Vagina (tissue), 2 donors: ENCODE data around the gene SAMD14. TPM values are rescaled to one million over a fixed set of nuclear protein-coding genes. Genes with fewer than 3 reads are reported as not detected.

ENCODE experiments used
- DNase-seq, 2 donors: peaks; one replicate each; pipeline ENCODE4 v3.0.0-alpha.2; 2017; ENCODE audit errors: extremely low spot score in 2 of 2
- H3K27ac ChIP-seq: fragments of 200-600 bp; sonication (generic); one replicate; pipeline ENCODE4 v1.5.1; 2019
- H3K27me3 ChIP-seq: fragments of 200-600 bp; sonication (generic); one replicate; pipeline ENCODE4 v1.5.1; 2019
- H3K36me3 ChIP-seq, 2 donors: fragments of 200-600 bp; sonication (generic); one replicate each; pipeline ENCODE4 v1.5.1; 2017 to 2019
- H3K4me1 ChIP-seq: fragments of 200-600 bp; sonication (generic); one replicate; pipeline ENCODE4 v1.5.1; 2019
- H3K4me3 ChIP-seq, 2 donors: fragments of 200-600 bp; sonication (generic); 1 replicate in 1 of 2; 2 replicates in 1 of 2; pipeline ENCODE4 v1.5.1; 2016 to 2019
- H3K9me3 ChIP-seq: fragments of 200-600 bp; sonication (generic); one replicate; pipeline ENCODE4 v1.5.1; 2019
- POLR2A ChIP-seq, 2 donors: fragments of 450-650 bp; IDR thresholded peaks; one replicate each; pipeline ENCODE4 v1.6.1; 2017; ENCODE audit warnings: antibody characterized with exemption in 2 of 2, mild to moderate bottlenecking in 2 of 2, moderate library complexity in 2 of 2
- POLR2AphosphoS5 ChIP-seq, 2 donors: sonication (generic); formaldehyde crosslinking; IDR thresholded peaks; one replicate each; pipeline ENCODE4 v1.9.0; 2017; ENCODE audit warnings: antibody characterized with exemption in 2 of 2, mild to moderate bottlenecking in 2 of 2, low read depth in 1 of 2; ENCODE audit not compliant: insufficient read depth in 1 of 2
- intact Hi-C: fragments of 100-400 bp; cut with DNase I; formaldehyde crosslinking; loops from one replicate; pipeline ENCODE4 v1.15.1; 2023
- total RNA-seq: library from RNA; depleted of rRNA; stranded (reverse); fragments of >200 nt; gene quantifications from one replicate; pipeline ENCODE4 v1.2.3, GENCODE V29; 2016
- TF ChIP-seq, protein P1 (sequence below), 3 experiments: fragments of 450-650 bp in 2 of 3; fragments of 200-600 bp in 1 of 3; sonication (generic) in 1 of 3; IDR thresholded peaks; one replicate each; pipeline ENCODE4 v1.5.1; 2017 to 2019; ENCODE audit warnings: antibody characterized with exemption in 3 of 3, mild to moderate bottlenecking in 2 of 3, moderate library complexity in 2 of 3

SAMD14 gene
- total RNA-seq, 1 donor from 2014 or later, result 4.4 TPM

DNA sequence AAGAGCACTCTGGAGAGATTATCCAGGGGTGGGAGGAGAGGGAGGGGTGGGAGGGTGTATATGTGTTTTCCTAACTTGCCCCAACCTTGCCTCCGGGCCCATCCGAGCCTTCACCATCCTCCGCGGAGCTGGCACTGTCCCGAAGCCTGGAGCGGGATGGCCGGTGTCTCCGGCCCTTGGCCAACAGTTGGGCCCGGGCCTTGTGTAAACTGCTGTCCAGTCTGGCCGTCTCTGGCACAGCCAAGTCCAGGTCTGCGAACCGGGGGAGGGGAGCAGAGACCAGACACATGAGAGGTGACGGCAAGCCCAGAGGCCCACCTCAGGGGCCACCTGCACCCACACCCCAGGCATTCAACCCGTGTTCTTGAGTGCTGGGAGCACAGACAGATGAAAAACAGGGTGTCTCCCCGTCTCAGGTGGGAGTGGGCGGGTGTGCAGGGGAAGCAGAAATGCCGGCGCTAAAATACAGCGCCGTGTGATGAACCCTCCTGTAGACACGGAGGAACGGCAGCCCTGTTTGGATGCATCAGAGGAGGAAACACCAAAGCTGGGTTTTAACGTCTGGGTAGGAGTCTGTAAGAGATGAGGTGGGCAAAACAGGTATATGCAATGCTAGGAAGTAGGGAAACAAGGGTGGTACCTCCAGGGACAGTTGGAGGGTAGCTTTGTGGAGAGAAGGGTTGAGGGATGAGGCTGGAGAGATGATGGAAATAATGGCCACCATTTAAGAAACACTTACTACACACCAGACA lies 11.7 kb downstream of the SAMD14 start:
- intact Hi-C loops, result loop anchor here (10.0 kb wide), 1 partner anchor 177 kb away; no protein-coding TSS in a partner anchor

DNA sequence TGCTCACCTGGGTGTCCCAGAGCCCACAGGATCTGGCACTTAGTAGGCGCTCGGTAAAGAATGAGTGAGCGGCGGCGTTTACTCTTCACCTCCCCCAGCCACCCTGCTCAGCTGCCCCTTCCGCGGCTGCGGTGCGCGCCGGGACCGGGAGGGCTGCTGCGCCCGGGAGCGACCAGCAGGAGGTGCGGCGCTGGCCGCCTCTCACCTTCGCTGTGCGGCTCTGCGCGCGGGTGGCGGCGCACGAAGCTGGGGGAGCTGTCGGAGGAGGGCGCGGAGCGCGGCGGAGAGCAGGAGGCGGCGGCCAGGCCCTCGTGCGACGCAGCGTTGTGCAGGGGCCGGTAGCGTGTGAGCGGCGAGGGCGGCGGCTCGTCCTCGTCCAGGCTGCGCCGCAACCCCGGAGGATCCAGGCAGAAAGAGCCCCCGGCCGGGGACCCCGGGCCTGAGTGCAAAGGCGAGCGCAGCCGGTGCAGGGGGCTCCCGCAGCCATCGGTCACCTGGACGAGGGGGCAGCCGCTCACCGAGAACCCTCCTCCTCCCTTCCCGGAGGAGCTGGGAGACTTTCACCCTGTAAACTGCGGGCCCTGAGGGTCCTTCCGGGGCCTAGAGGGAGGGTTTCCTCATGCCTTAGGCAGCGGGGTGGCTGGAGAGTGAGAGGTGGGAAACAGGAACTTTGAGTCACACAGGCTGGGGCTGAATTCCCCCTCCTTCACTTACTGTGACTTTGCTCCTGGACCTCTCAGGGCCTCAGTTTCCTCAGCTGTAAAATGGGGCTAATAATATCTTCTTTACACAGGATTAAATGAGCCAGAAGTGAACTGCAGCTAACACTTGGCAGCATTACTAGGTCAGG lies 12.5 kb downstream of the SAMD14 start:
- Histone ChIP-seq H3K4me1 (peaks cover 23% of the 10 kb centered on the region), H3K27me3 (no peaks in the 10 kb centered on the region), H3K36me3 (no peaks in the 10 kb centered on the region), H3K4me3 (peak overlapping the region; percentile 5 to 41), H3K9me3 (no peaks in the 10 kb centered on the region), H3K27ac (no peak overlapping the region)
- no peak for DNase-seq
- TF ChIP-seq POLR2A (IDR thresholded peaks at IDR 0.05) (no peak), POLR2AphosphoS5 (IDR thresholded peaks at IDR 0.05; ENCODE audit: insufficient read depth in 1 of 2, low read depth in 1 of 2) (no peak)
- TF ChIP-seq, protein P1, sequence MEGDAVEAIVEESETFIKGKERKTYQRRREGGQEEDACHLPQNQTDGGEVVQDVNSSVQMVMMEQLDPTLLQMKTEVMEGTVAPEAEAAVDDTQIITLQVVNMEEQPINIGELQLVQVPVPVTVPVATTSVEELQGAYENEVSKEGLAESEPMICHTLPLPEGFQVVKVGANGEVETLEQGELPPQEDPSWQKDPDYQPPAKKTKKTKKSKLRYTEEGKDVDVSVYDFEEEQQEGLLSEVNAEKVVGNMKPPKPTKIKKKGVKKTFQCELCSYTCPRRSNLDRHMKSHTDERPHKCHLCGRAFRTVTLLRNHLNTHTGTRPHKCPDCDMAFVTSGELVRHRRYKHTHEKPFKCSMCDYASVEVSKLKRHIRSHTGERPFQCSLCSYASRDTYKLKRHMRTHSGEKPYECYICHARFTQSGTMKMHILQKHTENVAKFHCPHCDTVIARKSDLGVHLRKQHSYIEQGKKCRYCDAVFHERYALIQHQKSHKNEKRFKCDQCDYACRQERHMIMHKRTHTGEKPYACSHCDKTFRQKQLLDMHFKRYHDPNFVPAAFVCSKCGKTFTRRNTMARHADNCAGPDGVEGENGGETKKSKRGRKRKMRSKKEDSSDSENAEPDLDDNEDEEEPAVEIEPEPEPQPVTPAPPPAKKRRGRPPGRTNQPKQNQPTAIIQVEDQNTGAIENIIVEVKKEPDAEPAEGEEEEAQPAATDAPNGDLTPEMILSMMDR (IDR thresholded peaks at IDR 0.05), result peak; percentile 26 to 53 (median 48)
- intact Hi-C loops, result loop anchor here (10.0 kb wide), 1 partner anchor 177 kb away; no protein-coding TSS in a partner anchor

More for the DNA sequence above, 11.7 kb downstream of the SAMD14 start:
- Histone ChIP-seq H3K9me3 (no peaks in the 10 kb centered on the region), H3K27ac (no peak overlapping the region), H3K4me3 (no peak overlapping the region), H3K27me3 (no peaks in the 10 kb centered on the region), H3K36me3 (no peaks in the 10 kb centered on the region), H3K4me1 (peaks cover 17% of the 10 kb centered on the region)
- DNase-seq, result no peak
- TF ChIP-seq, protein P1 (IDR thresholded peaks at IDR 0.05), result no peak
- no peak for TF ChIP-seq POLR2AphosphoS5 (IDR thresholded peaks at IDR 0.05; ENCODE audit: insufficient read depth in 1 of 2, low read depth in 1 of 2)
- TF ChIP-seq POLR2A (IDR thresholded peaks at IDR 0.05), result no peak

DNA sequence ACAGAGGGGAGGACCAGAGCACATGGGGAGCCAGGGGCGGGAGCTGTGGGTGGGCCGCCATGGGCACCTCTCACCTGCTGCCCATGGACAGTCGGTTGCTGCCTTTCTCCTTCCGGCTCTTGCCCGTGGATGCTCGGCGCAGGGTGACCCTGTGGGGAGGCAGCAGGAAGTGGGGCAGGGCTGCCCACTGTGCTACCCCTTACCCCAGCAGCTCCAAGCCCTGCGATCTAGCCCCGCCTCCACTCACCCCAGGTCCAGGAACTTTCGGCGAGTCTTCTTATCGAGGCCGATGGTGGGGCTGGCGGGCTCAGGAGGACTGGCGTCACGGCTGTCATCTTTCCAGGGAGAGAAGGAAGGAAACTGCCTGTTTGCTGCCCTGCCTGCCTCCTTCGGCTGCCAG lies 14.2 kb downstream of the SAMD14 start:
- peaks cover 0 to 2% of the 10 kb centered on the region in 2 donors for H3K36me3 ChIP-seq
- peaks cover 36% of the 10 kb centered on the region for H3K4me1 ChIP-seq
- H3K27me3 ChIP-seq, result no peaks in the 10 kb centered on the region
- H3K9me3 ChIP-seq, result no peaks in the 10 kb centered on the region
- H3K27ac ChIP-seq, result no peak overlapping the region
- TF ChIP-seq, protein P1 (IDR thresholded peaks at IDR 0.05), result no peak
- TF ChIP-seq POLR2A (IDR thresholded peaks at IDR 0.05) (no peak), POLR2AphosphoS5 (IDR thresholded peaks at IDR 0.05; ENCODE audit: insufficient read depth in 1 of 2, low read depth in 1 of 2) (no peak)
- H3K4me3 ChIP-seq, result no peak overlapping the region
- intact Hi-C loops, result loop anchor here (10.0 kb wide), 1 partner anchor 179 kb away; no protein-coding TSS in a partner anchor
- no peak for DNase-seq

DNA sequence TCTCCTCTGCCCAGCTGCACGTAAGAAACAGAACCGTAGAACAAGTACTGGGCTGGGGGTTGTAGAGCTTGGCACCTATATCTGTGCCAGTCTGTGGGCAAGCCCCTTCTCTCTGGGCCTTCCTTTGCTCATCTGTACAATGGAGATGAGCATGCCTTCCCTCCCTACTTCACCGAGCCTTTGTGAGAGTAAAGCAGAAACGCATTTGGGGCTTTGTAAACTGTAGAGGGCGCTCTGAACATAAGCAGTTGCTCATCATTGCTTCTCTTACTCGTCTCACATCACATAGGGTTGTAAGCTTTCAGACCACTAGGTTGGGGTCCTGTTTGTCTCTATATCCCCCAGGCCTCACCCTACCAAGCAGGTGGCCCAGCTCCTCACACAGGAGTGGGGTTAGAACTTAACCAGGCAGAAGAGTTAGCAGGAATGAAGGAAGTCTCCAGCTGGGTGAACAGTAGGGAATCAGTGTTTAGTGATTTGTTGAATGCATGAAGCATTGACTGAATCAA lies 15.1 kb downstream of the SAMD14 start:
- DNase-seq, result no peak
- Histone ChIP-seq H3K36me3 (peaks cover 0 to 9% of the 10 kb centered on the region in 2 donors), H3K27ac (no peak overlapping the region), H3K4me3 (no peak overlapping the region), H3K27me3 (no peaks in the 10 kb centered on the region), H3K4me1 (peaks cover 36% of the 10 kb centered on the region), H3K9me3 (no peaks in the 10 kb centered on the region)
- intact Hi-C loops, result loop anchor here (10.0 kb wide), 1 partner anchor 180 kb away; no protein-coding TSS in a partner anchor
- TF ChIP-seq, protein P1 (IDR thresholded peaks at IDR 0.05), result peak in 1 of 3 experiments; percentile 26
- no peak for TF ChIP-seq POLR2A (IDR thresholded peaks at IDR 0.05)
